ENCODE measurements around the gene UNC13C.

The UNC13C gene

GRCh38 chr15:54026891-54027290, 48.6 kb downstream of the UNC13C start:
- no peak for DNase-seq

- no peak for DNase-seq
These were observed 50.8 kb downstream of the UNC13C start for GRCh38 chr15:54029081-54029480.

- DNase-seq: no peak
These were observed 53.8 kb downstream of the UNC13C start for GRCh38 chr15:54032066-54032465.

- DNase-seq: no peak
These were observed 55.2 kb downstream of the UNC13C start for GRCh38 chr15:54033356-54033860.

DNA sequence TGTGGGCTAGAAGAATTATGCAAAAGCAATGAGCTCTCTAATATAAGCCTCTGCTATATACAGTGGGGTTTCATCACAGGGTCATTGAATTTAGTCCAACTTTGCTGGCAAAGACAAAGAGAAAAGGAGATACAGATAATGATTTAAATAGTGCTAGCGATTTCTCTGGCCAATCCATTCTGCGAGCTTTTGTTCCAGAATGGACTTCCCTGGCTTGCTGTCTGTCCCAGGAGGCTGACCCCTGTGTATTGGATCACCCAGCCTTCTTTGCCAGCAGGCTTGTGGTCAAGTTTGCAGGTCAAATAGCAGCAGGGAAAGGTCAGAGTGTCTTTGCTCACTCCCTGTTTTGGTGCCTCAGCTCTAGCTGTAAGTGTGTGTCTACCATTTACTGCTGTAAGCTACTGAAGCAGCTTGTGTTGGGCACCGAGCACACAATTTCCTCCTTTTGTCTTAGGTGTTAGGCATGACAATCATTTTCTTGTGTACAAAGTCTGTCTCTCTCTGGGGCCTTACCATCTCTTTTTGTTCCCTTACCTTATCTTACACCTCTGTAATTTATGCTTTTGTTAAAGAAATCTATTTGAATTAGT, 55.7 kb downstream of the UNC13C start:
- no peak for DNase-seq

DNA sequence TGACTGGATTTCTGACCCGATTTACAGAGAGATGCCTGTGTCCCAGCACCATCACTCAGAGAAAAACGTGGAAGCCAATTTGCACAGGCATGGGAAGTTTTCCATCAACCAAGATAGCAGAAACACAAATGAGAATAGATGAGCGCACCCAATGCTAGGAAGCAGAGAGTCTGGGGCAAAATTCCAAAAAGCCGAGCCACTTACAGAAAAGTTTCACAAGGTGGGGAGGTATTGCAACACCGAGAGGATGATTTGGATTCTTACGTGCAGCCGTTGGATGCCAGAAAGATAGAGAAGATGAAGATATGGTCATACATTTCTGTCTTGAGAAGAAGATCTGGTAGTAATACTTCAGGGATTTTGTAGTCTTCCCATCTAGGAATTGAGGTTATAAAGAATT, 57.4 kb downstream of the UNC13C start:
- no peak for DNase-seq

DNA sequence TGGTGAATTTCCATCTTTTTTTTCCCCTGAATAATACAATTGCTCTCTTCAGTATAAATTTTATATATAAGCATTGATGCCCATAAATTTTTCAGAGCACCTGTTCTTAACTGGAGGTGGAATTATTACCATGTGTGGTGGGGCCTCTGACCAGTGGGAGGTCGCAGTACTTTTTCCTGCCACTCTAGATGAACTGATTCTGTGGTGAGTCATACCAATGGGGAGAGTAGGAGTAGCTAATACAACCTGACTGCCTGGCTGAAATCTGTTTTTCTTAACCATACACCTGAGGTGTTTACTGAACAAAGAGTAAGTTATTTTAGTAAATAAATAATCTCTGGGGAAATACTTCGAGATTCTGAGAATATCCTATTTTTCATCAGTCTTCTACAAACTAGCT, 67.2 kb downstream of the UNC13C start:
- no peak for DNase-seq

DNA sequence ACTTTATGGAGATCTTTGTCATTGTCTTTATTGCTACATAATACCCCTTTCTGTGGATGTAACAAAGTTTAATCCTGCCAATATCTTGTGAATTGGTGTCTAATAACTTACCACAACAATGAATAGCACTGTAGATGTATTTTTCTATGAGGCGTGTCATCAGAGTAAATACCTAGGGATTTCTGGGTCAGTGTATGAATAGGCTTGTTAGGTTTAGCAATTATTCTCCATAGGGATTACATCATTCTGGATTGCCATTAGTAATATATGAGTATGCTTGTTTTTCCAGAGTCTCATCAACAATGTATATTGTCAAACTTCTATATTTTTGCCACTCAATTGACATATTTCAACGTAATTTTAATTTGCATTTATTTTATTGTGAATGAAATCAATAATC, 67.9 kb downstream of the UNC13C start:
- DNase-seq: no peak

DNA sequence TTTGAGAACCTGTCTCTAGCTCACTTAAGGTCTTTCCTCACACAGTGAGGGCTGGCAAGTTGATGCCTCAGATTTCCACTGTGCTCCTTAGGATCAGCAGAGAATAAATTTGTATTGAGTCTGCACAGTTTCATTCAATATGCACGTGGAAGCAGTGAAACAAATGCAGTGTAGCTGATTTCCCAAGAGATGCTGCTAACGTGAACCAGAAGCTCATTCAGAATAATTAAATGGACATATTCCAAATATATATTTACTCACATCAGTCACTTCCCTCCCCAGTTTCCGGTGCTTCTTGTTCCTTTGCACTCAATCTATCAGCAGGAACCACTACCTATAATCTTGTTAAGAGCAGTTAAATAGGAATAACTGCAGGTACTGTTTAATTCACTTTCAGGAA, 86.1 kb downstream of the UNC13C start:
- no peak for DNase-seq

DNA sequence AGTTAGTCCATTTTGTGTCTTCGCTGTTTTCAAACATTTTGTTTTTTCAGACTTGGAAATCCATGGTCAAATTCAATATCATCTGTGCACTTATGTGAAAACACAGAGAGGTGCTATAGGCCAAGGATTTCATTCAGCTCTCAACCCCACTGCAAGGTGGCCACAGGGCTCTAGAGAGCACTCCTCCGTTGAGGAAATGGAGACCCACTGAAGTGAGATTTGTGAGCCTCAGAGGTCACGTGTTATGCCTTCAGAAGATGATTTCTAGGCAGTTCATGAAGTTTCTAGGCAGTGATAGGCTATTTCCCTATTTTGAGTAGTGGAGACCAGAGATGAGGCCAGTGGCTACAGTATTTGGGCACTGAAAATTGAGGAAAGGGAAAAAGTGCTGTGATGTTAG, 88.2 kb downstream of the UNC13C start:
- no peak for DNase-seq

DNA sequence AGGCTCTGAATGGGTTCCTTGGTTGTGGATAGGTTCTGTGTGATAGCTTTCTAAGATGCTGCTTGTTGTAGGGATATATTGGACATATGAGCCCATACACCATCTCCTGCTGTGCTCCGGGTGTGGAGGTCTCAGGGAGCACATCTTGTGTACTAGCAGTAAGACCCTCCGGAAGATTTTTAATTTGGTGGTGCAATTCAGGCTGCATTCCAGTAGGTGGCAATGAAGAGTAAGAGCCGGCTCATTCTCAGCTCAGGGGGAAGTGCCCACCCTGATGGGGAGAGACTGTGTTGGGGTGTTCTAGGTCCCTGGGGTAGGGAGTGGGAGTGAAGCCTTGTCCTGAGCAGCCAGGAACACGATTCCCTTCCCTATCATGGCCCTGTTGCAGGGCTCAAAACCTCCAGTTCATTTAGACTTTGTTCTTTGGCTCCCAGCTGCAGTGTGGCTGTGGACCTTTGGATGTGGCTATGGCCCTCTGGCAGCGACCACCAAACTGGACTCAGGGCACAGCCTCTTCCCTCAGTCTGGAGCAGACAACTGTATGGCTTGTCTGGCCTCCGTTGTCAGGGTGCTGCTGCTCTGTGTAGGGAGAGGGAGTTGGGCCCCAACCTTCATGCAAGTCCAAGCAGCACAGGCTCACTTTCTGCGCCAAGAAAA, 104.7 kb downstream of the UNC13C start:
- DNase-seq: peak; percentile 2

GRCh38 chr15:54083501-54083900, 105.3 kb downstream of the UNC13C start:
- DNase-seq: no peak

DNA sequence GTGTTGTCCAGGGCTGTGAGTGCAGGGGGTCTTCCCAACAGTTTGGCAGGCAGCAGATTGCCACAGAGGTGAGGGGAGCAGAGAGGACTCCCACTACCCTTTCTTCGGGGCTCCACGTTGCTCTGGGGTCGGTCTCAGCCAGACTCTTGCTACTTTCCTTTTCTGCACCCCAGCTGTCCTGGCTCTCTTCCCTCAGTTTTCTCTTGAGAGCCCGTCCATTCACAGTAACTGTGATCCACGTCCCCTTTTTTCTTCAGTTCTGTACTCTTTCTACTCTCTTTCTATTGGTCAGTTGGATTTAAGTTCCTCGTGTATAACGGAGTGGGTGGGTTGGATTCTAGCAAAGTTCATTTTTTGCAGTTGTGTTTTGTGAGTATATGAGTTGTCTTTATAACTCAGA, 105.8 kb downstream of the UNC13C start:
- no peak for DNase-seq

DNA sequence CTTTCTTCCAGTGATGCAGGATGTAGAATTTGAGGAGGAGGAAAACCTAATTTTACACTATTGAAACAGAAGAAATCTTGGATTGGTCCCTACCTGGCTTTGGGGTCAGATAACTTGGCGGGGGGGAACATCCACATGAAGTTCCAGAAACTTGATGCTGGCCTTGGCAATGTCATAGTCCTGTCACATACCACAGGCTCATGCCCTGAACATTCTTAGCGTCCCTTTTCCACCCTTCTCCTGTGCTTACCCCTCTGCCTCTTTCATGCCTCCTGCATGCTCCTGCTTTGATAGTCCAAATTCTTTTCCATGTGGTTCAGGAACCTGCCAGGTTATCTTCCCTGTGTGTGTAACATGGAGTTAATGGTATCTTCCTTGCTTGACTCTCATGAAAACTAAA, 110.6 kb downstream of the UNC13C start:
- no peak for DNase-seq

GRCh38 chr15:54089776-54090175, 111.5 kb downstream of the UNC13C start:
- DNase-seq: no peak

- DNase-seq: no peak
These were observed 113.4 kb downstream of the UNC13C start for GRCh38 chr15:54091651-54092050.

DNA sequence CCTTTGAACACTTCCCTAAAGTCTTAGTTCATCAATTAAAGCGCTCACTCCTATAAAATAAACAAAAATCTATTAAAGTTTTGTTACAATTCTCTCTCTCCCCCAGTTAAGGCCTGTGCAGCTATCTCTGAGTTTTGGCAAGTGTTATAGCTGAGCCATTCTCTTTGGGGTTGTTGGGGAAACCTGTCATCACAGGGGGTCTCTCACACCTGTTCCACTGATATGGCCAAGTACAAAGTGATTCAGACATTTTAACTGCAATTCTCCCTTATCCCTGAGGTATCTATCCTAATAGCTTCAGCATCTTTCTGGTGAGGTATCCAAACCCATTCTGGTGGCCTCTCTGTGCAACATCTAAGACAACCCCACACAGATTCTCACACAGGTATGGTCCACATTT, 116.4 kb downstream of the UNC13C start:
- no peak for DNase-seq

DNA sequence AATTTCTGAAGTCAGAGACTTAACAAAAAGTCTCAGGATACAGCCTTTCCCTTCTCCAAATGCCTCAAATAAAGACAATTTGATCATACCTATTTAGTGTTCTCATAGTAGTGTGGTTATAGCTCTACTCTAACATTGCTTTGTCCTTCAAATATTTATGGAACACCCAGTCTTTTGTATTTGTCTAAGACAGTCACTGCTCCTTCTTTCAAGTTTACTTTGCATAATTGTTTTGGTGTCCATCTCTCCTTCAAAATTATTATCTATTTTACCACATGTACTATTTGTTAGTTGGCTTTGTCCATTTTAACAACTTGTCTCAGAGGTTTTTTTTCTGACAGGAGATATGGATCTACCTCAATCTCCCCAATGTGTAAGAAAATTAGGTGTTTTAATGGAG, 118.8 kb downstream of the UNC13C start:
- DNase-seq: no peak

DNA sequence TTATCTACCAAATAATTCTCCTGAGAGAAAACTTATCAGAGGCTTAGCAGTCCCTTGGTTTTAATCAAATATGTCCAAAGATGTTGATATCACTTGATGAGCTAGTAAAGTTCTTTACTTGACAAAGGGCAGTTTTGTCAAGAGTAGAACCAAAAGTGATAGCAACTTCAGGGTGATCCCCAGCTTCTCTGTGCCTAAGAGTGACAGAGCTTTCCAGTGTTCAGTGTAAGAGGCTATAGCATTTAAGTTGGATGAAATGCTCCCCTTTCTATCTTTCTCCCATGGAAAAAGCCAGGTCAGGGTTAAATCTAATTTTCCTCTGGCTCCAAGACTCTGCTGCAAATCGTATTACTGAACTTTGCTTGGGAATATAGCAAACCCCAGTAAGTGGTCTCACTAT, 120.8 kb downstream of the UNC13C start:
- no peak for DNase-seq

GRCh38 chr15:54101664-54102270, 123.5 kb downstream of the UNC13C start:
- DNase-seq: no peak

DNA sequence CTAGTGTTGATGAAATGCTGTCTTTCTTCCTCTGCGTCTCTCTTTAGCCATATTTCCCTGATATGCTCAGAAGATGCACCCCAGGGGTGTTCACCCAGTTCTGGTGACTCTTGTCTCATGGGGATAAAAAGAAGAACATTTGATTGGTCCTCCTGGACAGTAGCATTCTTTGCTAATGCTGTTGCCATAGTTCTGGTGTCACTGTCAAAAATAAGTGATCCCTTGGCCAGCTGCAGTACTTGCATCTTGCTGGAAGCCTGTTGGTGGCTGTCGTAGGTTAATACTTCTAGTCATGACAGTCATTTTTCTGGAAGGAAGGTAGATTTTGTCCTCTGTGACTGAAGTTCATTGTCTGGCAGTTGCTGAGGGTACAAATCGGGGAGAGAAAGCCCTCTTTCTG, 124.5 kb downstream of the UNC13C start:
- DNase-seq: no peak

DNA sequence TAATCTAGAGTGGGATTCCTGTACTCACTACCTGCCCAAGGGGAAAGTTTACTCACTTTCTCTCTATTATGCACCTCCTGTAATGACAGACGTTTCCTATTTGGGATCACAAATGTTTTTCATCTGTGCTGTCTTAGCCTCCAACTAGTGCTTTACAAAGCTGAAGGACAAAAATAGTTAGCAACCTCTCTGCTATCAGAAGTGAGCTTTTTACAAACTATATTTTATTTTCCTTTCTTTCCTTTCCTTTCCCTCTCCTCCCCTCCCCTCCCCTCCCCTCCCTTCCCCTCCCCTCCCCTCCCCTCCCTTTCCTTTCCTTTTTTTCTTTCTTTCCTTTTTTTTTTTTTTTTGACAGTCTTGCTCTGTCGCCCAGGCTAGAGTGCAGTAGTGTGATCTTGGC, 130.8 kb downstream of the UNC13C start:
- no peak for DNase-seq

DNA sequence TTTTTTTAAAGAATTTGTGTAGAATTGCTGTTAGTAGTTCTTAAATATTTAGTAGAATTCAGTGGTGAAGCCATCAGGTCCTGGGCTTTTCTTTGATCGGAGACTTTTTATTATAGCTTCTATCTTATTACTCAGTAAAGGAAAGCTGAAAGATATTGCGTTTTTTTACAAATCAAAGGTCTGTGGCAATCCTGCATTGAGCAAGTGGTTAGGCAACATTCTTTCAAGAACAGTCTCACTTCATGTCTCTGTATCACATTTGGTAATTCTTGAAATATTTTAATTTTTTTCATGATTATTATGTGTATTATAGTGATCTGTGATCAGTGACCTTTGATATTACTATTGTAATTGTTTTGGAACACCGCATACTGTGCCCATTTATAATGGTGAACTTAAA, 140.8 kb downstream of the UNC13C start:
- DNase-seq: no peak

DNA sequence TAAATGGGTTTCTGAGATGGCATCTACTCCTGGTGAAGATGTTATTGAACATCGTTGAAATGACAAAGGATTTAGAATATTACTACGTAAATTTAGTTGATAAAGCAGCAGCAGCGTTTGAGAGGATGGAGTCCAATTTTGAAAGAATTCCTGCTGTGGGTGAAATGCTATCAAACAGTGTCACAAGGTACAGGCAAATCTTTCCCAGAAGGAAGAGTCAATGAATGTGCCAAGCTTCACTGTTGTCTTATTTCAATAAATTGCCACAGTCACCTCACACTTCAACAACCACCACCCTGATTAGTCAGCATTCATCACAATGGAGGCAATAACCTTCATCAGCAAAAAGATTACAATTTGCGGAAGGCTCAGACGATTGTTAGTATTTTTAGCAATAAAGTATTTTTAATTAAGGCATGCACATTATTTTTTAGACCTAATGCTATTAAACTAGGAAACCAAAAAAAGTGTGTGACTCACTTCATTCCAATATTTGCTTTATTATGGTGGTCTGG, 142.8 kb downstream of the UNC13C start:
- DNase-seq: no peak

Data from CD4-positive, alpha-beta T cell treated with Interleukin-21 for 1 hour (primary cell).